GM19239 (cell line): ENCODE data around the gene RRAGC.
"Not testable (repeated sequence)": the region's sequence is repeated elsewhere in the genome, so short reads cannot be mapped to it uniquely, and the experiment has no call there.

Source experiments
- DNase-seq: peaks from one replicate; pipeline ENCODE4 v3.0.0; 2011; ENCODE audit warnings: low spot score; ENCODE audit not compliant: insufficient read length
- FAIRE-seq: peaks from 2 replicates; lab custom pipeline; 2011; peaks lifted over from hg19 to GRCh38; lab: Jason Lieb, UNC

RRAGC gene

DNA sequence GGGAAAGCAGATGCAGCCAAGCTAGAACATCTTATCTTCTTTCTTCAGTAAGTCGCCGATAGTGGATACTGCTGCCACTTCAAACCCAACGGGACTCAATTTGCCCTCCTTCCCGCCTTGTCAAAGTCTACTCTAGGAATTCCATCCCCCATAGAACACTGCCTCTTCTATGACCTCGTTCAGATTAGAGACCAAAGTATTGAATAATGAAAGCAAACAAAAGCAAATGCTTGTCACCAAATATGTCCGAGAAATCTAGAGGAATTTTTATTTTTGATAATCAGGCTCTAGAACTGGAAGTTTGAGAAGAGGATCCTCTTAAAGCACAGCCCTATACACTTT lies 853 bp upstream of the RRAGC start:
- FAIRE-seq (no peak), DNase-seq (no peak)

DNA sequence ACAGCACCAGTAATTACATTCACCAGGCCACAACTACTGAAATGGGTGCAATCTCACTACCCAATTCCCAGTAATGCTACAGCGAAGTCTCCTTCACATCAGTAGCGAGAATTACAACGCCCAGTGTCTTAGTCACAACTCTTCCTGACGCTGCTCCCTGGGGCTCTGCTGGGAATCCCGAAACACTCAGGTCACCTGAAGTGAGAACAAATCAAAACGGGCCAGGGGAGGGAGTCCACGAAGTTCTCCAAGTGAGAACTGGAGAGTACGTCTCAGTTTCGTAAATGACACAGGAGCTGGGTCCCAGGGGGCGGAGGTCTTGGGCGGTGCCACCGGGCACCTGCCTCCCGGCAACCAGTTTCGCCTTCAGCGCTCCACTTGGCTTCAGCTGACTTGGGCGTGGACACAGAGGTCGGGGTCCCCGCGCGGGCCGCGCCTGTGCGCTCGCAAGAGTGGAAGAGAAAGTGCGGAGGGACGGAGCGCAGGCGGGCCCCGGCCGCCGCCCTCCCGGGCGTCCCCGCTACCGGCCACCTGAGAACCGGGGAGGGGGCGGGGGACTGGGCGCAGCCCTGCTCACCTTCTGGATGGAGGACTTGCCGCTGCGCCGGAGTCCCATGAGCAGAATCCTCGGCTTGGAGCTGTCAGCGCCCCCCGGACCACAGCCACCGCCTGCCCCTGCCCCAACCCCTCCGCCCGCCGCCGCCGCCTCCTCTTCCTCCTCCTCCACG lies 575 bp downstream of the RRAGC start:
- FAIRE-seq (peak; percentile 76), DNase-seq (no peak)

GRCh38 chr1:38852780-38853179 lies 6.8 kb downstream of the RRAGC start:
- no peak for DNase-seq
- FAIRE-seq: no peak

GRCh38 chr1:38848071-38848470 lies 11.5 kb downstream of the RRAGC start:
- no peak for FAIRE-seq
- DNase-seq: no peak

DNA sequence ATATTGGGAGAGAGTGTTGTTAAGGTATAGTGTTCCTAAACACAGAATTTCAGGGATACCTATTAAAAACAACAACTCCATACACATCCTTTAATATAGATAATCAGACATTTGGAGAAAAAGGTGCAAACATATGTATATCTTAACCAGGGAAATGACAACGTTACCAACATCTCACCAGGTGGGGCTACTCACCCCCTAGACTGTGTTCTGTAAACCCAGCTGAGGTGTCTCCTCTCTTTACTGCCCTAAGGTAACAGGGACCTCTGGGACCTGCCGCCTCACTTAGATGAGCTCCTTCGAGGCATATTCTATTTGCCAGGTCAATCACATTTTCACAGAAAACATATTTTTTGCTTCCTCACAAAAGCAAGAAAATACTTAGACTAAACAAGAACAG lies 13.4 kb downstream of the RRAGC start:
- FAIRE-seq (no peak), DNase-seq (no peak)

GRCh38 chr1:38845088-38845487 lies 14.5 kb downstream of the RRAGC start:
- not testable (repeated sequence) for FAIRE-seq, DNase-seq

DNA sequence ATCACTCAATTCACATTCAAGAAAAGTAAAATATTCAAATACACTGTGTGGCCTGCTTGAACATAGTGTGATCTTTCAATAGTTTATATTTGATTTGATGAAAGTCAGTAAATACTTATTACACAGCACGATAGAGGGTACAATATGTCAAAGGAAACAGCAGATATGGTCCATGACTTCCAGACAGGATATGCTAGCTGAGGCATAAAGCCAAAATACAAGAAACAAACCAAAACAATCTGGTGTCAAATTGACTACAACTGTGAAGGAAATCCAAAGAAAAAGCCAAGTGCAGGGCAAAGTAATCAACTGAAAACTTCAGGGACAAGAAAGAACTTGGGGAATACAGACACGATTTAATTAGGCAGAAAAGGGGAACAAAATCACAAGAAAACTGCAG lies 19.3 kb downstream of the RRAGC start:
- FAIRE-seq (no peak), DNase-seq (no peak)

GRCh38 chr1:38839363-38839762 lies 20.2 kb downstream of the RRAGC start:
- DNase-seq: no peak
- FAIRE-seq: no peak

DNA sequence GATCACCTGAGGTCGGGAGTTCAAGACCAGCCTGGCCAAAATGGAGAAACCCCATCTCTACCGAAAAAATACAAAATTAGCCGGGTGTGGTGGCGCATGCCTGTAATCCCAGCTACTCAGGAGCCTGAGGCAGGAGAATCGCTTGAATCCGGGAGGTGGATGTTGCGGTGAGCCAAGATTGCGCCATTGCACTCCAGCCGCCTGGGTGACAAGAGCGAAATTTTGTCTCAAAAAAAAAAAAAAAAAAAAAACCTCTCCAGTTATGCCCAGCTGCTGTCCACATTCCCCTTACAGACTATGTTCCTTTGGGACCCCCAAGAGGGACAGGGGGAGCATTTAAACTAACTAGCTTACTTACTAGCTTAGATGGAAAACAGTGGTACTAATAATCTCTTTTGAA lies 23.3 kb downstream of the RRAGC start:
- DNase-seq, FAIRE-seq: not testable (repeated sequence)

DNA sequence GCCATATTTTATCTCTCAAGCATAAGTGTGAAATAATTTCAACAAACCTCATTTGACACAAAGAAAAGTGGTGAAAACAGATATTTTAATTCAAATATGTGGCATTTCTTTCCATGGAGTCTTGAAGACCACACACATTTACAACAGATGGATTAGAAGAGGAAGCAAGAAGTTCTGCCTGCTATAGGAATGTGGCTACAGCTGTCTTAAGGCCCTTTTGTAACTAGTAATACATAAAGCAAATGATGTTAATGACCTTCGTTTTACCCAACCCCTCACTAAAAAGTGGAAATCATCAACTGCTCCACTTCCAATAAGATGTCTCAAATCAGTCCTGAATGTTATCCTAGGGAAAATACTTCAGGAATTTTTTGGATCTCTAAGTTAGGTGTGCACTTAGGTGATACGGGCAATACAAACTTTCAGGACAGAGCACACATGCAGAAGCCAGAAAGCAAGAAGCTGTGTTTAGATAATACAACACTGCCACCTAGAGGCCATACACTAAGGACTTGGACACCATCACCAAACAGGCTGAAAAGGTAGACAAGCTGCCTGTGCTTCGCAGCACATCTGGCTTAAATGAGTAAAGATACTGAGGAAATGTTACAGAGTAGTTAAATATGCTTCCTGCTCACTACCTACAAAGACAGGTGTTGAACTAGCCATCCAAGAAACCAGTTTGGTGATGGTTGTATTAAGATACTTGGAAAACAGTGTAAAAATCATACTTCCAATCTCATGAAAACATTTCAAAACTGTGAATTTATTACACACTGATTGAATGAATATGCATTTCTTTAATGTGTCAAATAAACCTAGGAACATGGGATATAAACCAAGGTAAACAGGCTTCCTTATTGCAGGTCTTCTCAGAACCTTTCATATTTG lies 24.4 kb downstream of the RRAGC start:
- DNase-seq (peak; percentile 76), FAIRE-seq (peak; percentile 99)

DNA sequence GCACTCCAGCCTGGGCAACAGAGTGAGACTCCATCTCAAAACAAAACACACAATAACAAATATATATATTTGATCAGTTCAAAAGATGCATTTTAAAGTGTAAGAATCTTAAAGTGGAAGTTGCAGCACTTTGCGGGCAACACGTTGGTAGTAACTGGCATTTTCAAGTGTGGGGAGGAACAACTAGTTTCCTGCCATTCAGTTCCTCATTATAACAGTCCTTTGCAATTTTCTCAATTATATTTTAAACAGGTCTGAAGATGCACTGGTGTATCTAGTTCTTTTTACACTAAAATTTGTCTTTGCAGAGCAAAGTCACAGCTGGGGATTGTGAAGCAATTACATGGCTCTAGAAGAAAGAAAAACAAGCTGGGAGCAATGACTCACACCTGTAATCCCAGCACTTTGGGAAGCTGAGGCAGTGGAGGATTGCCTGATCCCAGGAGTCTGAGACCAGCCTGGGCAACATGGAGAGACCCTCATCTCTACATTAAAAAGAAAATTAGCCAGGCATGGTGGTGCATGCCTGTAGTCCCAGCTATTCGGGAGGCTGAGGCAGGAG lies 25.3 kb downstream of the RRAGC start:
- FAIRE-seq: no peak
- no peak for DNase-seq

DNA sequence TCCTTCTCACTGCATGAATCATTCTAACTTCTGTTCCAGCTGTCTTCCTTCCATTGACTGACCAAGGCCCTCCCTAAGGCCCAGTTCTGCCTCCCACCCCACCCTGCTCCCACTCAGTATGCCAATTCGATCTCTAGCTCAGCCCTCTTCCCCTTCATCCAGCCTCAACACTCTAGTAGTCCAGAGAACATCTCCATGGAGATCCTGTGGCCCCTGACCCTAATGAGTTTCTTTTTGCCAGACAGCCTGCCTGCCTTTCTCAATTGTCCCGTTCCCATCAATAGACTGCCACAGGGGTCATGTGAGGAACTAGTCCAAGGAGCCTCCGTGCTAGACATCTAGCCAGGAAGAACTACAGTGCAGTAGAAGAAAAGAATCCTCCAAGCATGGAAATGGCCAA lies 26.4 kb downstream of the RRAGC start:
- FAIRE-seq (no peak), DNase-seq (no peak)

DNA sequence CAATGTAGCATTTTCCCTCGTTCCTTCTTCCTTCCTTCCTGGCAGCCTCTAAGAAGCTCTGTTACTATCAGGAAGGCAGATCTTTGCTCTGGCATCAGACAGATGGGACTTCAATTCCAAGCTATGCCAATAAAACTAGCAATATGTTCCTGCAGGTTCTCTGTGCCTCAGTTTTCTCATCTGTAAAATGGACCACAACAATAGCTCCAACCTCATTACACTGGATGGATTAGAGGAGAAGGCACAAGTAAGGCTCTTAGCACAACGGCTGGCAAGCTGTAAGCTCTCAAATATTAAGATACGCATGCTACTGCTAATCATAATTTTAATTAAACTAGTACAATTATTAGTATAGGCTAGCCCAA lies 27.2 kb downstream of the RRAGC start:
- FAIRE-seq: no peak
- no peak for DNase-seq

DNA sequence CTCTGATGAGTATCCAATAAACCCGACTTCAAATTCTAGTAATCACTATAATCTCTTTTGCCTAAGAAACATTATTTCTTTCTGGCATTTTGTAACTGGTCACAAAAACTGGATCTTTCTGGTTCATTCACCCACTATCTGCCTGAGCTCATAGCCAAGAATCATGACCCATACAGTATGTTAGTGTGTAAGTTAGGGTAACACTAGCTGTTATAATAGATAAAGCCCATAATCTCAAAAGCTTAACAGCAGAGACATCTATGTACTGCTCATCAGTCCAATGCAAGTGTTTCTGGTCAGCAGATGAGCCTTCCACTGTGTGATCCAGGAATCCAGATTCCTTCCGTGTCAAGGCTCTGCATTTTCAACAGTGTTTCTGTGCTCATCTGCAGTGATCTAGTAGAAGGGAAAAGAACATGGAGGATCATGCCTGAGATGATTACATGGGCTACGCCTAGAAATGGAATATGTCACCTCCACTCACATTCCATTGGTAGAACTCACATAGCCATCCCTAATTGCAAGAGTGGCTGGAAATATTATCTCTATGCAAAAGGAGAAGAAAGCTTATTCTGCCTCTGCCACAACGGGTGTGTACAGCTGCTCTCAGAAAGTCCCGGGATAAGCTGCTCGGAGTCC lies 27.7 kb downstream of the RRAGC start:
- no peak for DNase-seq
- FAIRE-seq: no peak

- DNase-seq: no peak
- FAIRE-seq: no peak
These were observed 30.2 kb downstream of the RRAGC start for GRCh38 chr1:38829368-38829767.

DNA sequence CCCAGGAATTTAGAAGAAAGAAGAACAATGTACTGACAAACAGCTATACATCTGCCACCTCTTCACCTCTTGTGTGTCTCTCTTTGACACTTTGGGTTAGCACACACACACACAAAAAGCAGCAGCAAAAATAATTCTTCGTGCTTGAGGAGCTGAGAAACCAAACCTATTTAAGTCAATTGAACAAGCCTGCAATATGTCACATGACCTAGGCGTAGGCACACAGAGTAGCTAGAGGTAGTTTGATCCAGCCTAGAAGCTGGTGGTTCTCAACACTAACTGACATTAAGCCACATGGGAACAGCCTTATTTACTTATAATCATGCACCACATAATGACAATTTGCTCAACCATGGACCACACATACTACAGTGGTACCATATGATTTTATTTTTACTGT lies 32.3 kb downstream of the RRAGC start:
- FAIRE-seq (no peak), DNase-seq (no peak)

DNA sequence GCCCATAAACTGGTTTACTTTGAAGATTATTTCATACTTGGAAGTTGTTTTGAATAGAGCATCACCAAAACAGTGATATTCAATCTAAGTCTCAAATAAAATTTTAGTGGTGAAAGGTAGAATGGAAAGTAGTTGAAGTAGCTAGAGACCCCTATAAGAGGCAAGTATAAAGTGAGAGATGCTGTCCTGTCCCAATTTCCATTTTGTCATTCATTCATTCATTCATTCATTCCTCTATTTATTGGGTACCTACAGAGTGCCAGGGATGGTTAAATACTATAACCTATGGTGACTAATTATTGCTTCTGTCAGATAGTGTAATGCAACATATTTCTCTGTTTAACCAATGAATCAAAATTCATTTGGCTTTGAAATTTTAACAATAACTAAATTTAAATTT lies 32.7 kb downstream of the RRAGC start:
- DNase-seq: no peak
- FAIRE-seq: no peak

- DNase-seq: no peak
- FAIRE-seq: no peak
These were observed 33.3 kb downstream of the RRAGC start for GRCh38 chr1:38826262-38826661.

- FAIRE-seq: no peak
- no peak for DNase-seq
These were observed 38.7 kb downstream of the RRAGC start for GRCh38 chr1:38820860-38821259.

- no peak for FAIRE-seq
- DNase-seq: no peak
These were observed 40.1 kb downstream of the RRAGC start for GRCh38 chr1:38819516-38819915.

- FAIRE-seq: no peak
- DNase-seq: no peak
These were observed 40.5 kb downstream of the RRAGC start for GRCh38 chr1:38819040-38819439.
